H1 (cell line): ENCODE measurements around the gene RAB11FIP3. TPM values are rescaled to one million over a fixed set of nuclear protein-coding genes. Genes with fewer than 3 reads are reported as not detected.

Source experiments
- BRCA1 ChIP-seq: IDR thresholded peaks from 2 replicates; pipeline ENCODE4 v1.6.1; 2012; ENCODE audit warnings: low read depth, low read length, improper control_type of control experiment
- GABPA ChIP-seq: IDR thresholded peaks from 2 replicates; pipeline ENCODE4 v1.6.1; 2011; ENCODE audit warnings: mild to moderate bottlenecking, low read length, moderate library complexity, borderline replicate concordance; ENCODE audit not compliant: insufficient read depth
- SIX5 ChIP-seq: IDR thresholded peaks from 2 replicates; pipeline ENCODE4 v1.6.1; 2011; ENCODE audit warnings: mild to moderate bottlenecking, low read depth, low read length
- ZNF274 ChIP-seq: IDR thresholded peaks from 2 replicates; pipeline ENCODE4 v1.7.0; 2012; ENCODE audit warnings: low read length, borderline replicate concordance; ENCODE audit errors: extremely low read depth
- polyA plus RNA-seq, 7 experiments: library from polyadenylated mRNA; depleted of rRNA in 3 of 7; stranded (reverse) in 5 of 7; unstranded in 2 of 7; fragments of >200 nt in 5 of 7; fragments of 200-250 nt in 2 of 7; gene quantifications; 1 replicate in 5 of 7; 2 replicates in 1 of 7; 4 replicates in 1 of 7; pipeline versions ENCODE4 v1.2.1 to v1.2.3, GENCODE V29; 2011 to 2013; ENCODE audit warnings: missing spikeins in 2 of 7, mixed read lengths in 2 of 7
- total RNA-seq: library from RNA; stranded (reverse); fragmentation: NEBNext Ultra II Directional; extraction: Animal tissue kit (Norgen Biotek cat#: 25700); gene quantifications from 2 replicates; pipeline ENCODE4 v1.2.1, GENCODE V29; 2021
- TF ChIP-seq, protein P1 (sequence below): IDR thresholded peaks from 2 replicates; pipeline ENCODE4 v1.6.1; 2012; ENCODE audit warnings: low read length, inconsistent platforms

RAB11FIP3 gene
- total and polyA plus RNA-seq, 2 of the 8 experiments (the other 6 are each of a cell fraction or from before 2014, with no cell fraction given) = 9.3 to 35.2 TPM

GRCh38 chr16:491220-491919 is 65.9 kb downstream of the RAB11FIP3 start (continued):
- no peak for TF ChIP-seq ZNF274
- no peak for TF ChIP-seq SIX5
- no peak for TF ChIP-seq GABPA
- TF ChIP-seq, protein P1, sequence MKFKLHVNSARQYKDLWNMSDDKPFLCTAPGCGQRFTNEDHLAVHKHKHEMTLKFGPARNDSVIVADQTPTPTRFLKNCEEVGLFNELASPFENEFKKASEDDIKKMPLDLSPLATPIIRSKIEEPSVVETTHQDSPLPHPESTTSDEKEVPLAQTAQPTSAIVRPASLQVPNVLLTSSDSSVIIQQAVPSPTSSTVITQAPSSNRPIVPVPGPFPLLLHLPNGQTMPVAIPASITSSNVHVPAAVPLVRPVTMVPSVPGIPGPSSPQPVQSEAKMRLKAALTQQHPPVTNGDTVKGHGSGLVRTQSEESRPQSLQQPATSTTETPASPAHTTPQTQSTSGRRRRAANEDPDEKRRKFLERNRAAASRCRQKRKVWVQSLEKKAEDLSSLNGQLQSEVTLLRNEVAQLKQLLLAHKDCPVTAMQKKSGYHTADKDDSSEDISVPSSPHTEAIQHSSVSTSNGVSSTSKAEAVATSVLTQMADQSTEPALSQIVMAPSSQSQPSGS = no peak
- no peak for TF ChIP-seq BRCA1
